Caco-2 (cell line): Measurements from ENCODE around the gene TMEM106A. TPM values are rescaled to one million over a fixed set of nuclear protein-coding genes. Genes with fewer than 3 reads are reported as not detected.
A peak's percentile ranks its signal among the peaks of the same experiment; 100 is the strongest.
"Not testable (repeated sequence)": the region's sequence is repeated elsewhere in the genome, so short reads cannot be mapped to it uniquely, and the experiment has no call there.

ENCODE experiments used
- Bru-seq: library from RNA; stranded (reverse); fragments of 400-500 nt; gene quantifications from one replicate; lab custom pipeline; 2021; lab: Mats Ljungman, UMichigan
- BruChase-seq, 2 experiments: library from RNA; stranded (reverse); fragments of 400-500 nt; gene quantifications; one replicate each; lab custom pipeline; 2021; lab: Mats Ljungman, UMichigan
- BruUV-seq: library from RNA; stranded (reverse); fragments of 400-500 nt; replicated peaks from 2 replicates; lab custom pipeline; 2021; lab: Mats Ljungman, UMichigan
- CTCF ChIA-PET: fragments of 300-600 bp; sonication (Branson Sonifier 250); formaldehyde crosslinking; loops from one replicate; lab custom pipeline; 2022; ENCODE audit warnings: antibody characterized with exemption; lab: Charles Lee
- POLR2A ChIA-PET: fragments of 300-600 bp; sonication (Branson Sonifier 250); formaldehyde crosslinking; loops from one replicate; lab custom pipeline; 2022; ENCODE audit warnings: antibody characterized with exemption; lab: Charles Lee
- DNase-seq, 2 experiments: peaks; one replicate each; pipeline versions ENCODE4 v3.0.0 to v3.0.0-alpha.2; 2020 to 2022
- H3K27me3 ChIP-seq: replicated peaks from 2 replicates; pipeline ENCODE4 v1.6.0; 2011; ENCODE audit warnings: low read length; ENCODE audit not compliant: control insufficient read depth, insufficient read depth
- H3K36me3 ChIP-seq: 2 replicates; pipeline ENCODE4 v1.5.1; 2011; ENCODE audit warnings: low read length; ENCODE audit not compliant: control insufficient read depth, insufficient read depth
- H3K4me1 ChIP-seq: fragments of 250-450 bp; sonication (Bioruptor Pico); 2 replicates; pipeline ENCODE4 v1.5.1; 2020; ENCODE audit warnings: mild to moderate bottlenecking
- H3K4me3 ChIP-seq: 2 replicates; pipeline ENCODE4 v1.5.1; 2011; ENCODE audit warnings: low read depth, mild to moderate bottlenecking, control low read depth, low read length
- H3K9me3 ChIP-seq: fragments of 250-450 bp; sonication (Bioruptor Pico); 2 replicates; pipeline ENCODE4 v1.5.1; 2020; ENCODE audit warnings: mild to moderate bottlenecking, moderate library complexity
- H3K27ac Mint-ChIP-seq: one replicate; pipeline ENCODE4 v1.8.0; 2022; ENCODE audit warnings: mixed read lengths; ENCODE audit not compliant: unreplicated experiment
- H3K27me3 Mint-ChIP-seq: one replicate; pipeline ENCODE4 v1.8.0; 2022; ENCODE audit warnings: mixed read lengths; ENCODE audit not compliant: insufficient read depth, unreplicated experiment
- H3K36me3 Mint-ChIP-seq: one replicate; pipeline ENCODE4 v1.8.0; 2022; ENCODE audit warnings: mild to moderate bottlenecking, mixed read lengths; ENCODE audit not compliant: insufficient read depth, unreplicated experiment
- H3K4me1 Mint-ChIP-seq: one replicate; pipeline ENCODE4 v1.8.0; 2022; ENCODE audit warnings: low read depth, mixed read lengths; ENCODE audit not compliant: unreplicated experiment
- H3K4me3 Mint-ChIP-seq: one replicate; pipeline ENCODE4 v1.8.0; 2022; ENCODE audit warnings: mild to moderate bottlenecking, moderate library complexity, mixed read lengths; ENCODE audit not compliant: unreplicated experiment
- H3K9me3 Mint-ChIP-seq: one replicate; pipeline ENCODE4 v1.8.0; 2022; ENCODE audit warnings: mixed read lengths; ENCODE audit not compliant: unreplicated experiment
- intact Hi-C: fragments of 100-400 bp; cut with micrococcal nuclease; formaldehyde crosslinking; loops from one replicate; pipeline ENCODE4 v1.10.0; 2022; ENCODE audit not compliant: unreplicated experiment
- long read RNA-seq: library from polyadenylated mRNA; stranded (forward); transcript quantifications from one replicate; pipeline ENCODE4 v2.0.0, GENCODE V29; 2022
- total RNA-seq: library from RNA; stranded (reverse); gene quantifications from 2 replicates; pipeline ENCODE4 v1.2.3, GENCODE V29; 2022
- TF ChIP-seq, protein P1 (sequence below), 2 experiments: fragments of 200-600 bp in 1 of 2; IDR thresholded peaks; 1 replicate in 1 of 2; 2 replicates in 1 of 2; pipeline versions ENCODE4 v1.5.1 to v1.8.0; 2011 to 2022; ENCODE audit warnings: antibody characterized with exemption in 1 of 2, control low read depth in 1 of 2, inconsistent platforms in 1 of 2, low read depth in 1 of 2, low read length in 1 of 2, mild to moderate bottlenecking in 1 of 2, moderate library complexity in 1 of 2; ENCODE audit not compliant: insufficient read depth in 1 of 2, severe bottlenecking in 1 of 2, unreplicated experiment in 1 of 2

TMEM106A gene
- total RNA-seq (6.9 and 8.0 TPM in 2 replicates), Bru-seq, nascent RNA (percentile 62 among the genes with signal in this experiment), BruChase-seq, experiment 1, labeled RNA remaining after a 2-hour chase (percentile 64 among the genes with signal in this experiment), BruChase-seq, experiment 2, labeled RNA remaining after a 6-hour chase (percentile 58 among the genes with signal in this experiment)
- long read RNA-seq, result 0 reads

DNA sequence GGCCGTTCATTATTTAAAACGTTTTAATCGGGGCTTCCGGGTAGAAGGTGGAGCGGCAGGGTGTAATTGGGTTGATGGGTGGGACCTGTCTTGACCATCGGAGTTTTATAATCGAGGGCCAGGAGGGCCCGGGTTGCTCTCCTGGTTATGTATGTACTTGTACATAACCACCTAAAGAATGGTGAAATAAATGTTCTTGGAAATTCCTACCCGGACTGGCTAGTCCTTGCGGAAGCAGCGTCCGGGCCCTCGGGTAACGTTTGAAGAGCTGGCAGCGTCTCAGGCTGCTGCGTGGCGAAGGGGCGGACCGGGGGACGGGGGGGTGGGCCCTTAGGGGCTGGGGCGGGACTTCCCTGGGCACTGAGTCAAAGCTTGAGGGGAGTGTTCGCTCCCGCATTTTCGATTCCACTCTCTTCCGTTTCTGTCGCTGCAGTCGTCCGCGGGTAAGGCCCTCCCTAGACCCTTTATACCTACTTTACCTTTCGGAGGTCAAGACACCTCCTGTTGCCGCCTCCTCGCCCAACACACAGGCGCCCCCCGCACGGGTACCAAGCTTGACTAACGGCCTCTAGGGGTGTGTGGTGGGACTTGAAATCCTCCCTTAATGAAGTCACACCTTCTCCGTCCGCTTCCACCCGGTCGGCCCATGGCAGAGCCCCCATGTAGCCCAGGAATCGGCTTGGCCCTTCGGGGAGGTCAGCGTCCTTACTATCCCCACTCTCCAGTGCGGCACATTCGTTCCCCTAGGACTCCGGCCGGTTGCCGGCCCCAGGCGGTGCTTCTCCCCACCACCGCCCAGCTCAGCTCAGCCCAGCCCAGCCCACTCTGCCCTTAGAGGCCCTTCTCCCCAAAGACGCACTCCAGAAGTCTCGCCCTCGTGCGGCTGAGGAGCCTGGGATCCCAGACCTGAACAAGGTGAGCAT lies at the start of gene TMEM106A:
TMEM106A (plus strand) TSS at position 396 of the 923 bp plus-strand sequence. CDS start 1,167 bp downstream, outside the sequence.
- H3K27me3 Mint-ChIP-seq, result no peaks in the 10 kb centered on the region
- H3K4me3 ChIP-seq, result peak within 1 kb of the TSS; percentile 55
- TF ChIP-seq, protein P1, sequence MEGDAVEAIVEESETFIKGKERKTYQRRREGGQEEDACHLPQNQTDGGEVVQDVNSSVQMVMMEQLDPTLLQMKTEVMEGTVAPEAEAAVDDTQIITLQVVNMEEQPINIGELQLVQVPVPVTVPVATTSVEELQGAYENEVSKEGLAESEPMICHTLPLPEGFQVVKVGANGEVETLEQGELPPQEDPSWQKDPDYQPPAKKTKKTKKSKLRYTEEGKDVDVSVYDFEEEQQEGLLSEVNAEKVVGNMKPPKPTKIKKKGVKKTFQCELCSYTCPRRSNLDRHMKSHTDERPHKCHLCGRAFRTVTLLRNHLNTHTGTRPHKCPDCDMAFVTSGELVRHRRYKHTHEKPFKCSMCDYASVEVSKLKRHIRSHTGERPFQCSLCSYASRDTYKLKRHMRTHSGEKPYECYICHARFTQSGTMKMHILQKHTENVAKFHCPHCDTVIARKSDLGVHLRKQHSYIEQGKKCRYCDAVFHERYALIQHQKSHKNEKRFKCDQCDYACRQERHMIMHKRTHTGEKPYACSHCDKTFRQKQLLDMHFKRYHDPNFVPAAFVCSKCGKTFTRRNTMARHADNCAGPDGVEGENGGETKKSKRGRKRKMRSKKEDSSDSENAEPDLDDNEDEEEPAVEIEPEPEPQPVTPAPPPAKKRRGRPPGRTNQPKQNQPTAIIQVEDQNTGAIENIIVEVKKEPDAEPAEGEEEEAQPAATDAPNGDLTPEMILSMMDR (IDR thresholded peaks at IDR 0.05; ENCODE audit: insufficient read depth in 1 of 2, low read depth in 1 of 2, low read length in 1 of 2, severe bottlenecking in 1 of 2, unreplicated experiment in 1 of 2), result peak in 1 of 2 experiments; percentile 29
- no peaks in the 10 kb centered on the region for H3K27me3 ChIP-seq
- peaks cover 22% of the 10 kb centered on the region for H3K36me3 Mint-ChIP-seq
- CTCF ChIA-PET, result interaction anchor here (0.5 to 2.5 kb wide), 8 partner anchors 10 to 214 kb away, joined by 3 to 10 read pairs (median 3); partner anchors contain the start of genes NBR1, RPL27 and VAT1
- DNase-seq, result peak; percentile 66 to 68
- peaks cover 10% of the 10 kb centered on the region for H3K4me1 Mint-ChIP-seq
- intact Hi-C loops, result loop anchor here (1.0 kb wide), 1 partner anchor 39 kb away; no protein-coding TSS in a partner anchor
- no peaks in the 10 kb centered on the region for H3K9me3 Mint-ChIP-seq
- POLR2A ChIA-PET, result interaction anchor here (0.5 to 3.7 kb wide), 7 partner anchors 9 to 213 kb away, joined by 3 to 30 read pairs (median 4); partner anchors contain the start of genes RPL27 and VAT1
- H3K36me3 ChIP-seq, result peaks cover 2% of the 10 kb centered on the region
- peak within 1 kb of the TSS; percentile 92 for H3K4me3 Mint-ChIP-seq
- H3K9me3 ChIP-seq, result no peaks in the 10 kb centered on the region
- TSS peak; percentile 47 for BruUV-seq
- peak within 1 kb of the TSS; percentile 77 for H3K27ac Mint-ChIP-seq
- H3K4me1 ChIP-seq, result peaks cover 17% of the 10 kb centered on the region

GRCh38 chr17:43165971-43166370 lies 45.7 kb upstream of the TMEM106A start:
- H3K27me3 Mint-ChIP-seq, H3K4me3 Mint-ChIP-seq, H3K9me3 ChIP-seq, CTCF ChIA-PET, BruUV-seq, POLR2A ChIA-PET, H3K4me3 ChIP-seq, intact Hi-C loops, DNase-seq, H3K27ac Mint-ChIP-seq, H3K27me3 ChIP-seq, H3K9me3 Mint-ChIP-seq, H3K36me3 ChIP-seq: not testable (repeated sequence)
- Mint-ChIP-seq H3K36me3 (peaks cover 14% of the 10 kb centered on the region), H3K4me1 (peaks cover 13% of the 10 kb centered on the region)
- H3K4me1 ChIP-seq, result peaks cover 18% of the 10 kb centered on the region

DNA sequence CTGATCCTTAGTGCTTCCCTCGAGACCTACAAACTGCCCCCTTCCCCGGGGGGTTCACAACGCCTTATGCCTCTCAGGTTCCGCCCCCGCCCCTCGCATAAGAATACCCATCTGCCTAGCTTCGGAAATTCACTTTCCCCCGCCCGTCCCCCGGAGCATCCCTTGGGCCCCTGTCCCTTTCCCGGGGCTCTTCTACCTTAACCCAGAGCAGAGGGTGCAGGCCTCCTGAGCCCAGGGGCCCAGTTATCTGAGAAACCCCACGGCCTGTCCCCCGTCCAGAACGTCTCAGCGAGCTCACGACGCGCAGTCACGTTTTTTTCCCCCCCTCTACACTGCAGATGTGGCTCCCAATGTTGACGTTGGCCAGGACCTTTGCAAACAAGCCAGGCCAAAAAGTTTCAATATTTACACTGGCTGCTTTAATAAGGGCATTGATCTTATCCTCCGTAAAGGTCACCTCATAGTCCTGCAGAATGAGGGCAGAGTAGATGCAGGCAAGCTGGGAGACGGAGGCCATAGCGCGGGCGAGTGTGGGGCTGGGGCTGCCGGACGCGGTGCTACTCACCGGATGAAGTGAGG lies 42.0 kb upstream of the TMEM106A start:
- Mint-ChIP-seq H3K9me3 (no peaks in the 10 kb centered on the region), H3K4me3 (no peak overlapping the region), H3K27me3 (no peaks in the 10 kb centered on the region), H3K4me1 (peaks cover 22% of the 10 kb centered on the region), H3K36me3 (peaks cover 11% of the 10 kb centered on the region), H3K27ac (no peak overlapping the region)
- peak; percentile 38 to 42 for DNase-seq
- TF ChIP-seq, protein P1 (IDR thresholded peaks at IDR 0.05; ENCODE audit: insufficient read depth in 1 of 2, low read depth in 1 of 2, low read length in 1 of 2, severe bottlenecking in 1 of 2, unreplicated experiment in 1 of 2), result no peak
- TSS peak; percentile 27 for BruUV-seq
- peaks cover 28% of the 10 kb centered on the region for H3K4me1 ChIP-seq
- peak overlapping the region; percentile 59 for H3K4me3 ChIP-seq
- CTCF ChIA-PET, result interaction anchor here (0.6 to 1.2 kb wide), 7 partner anchors 15 to 315 kb away, joined by 3 to 9 read pairs (median 3); partner anchors contain the start of gene RPL27
- intact Hi-C loops, result loop anchor here (1.0 to 5.0 kb wide), 5 partner anchors 14 to 193 kb away; partner anchors contain the start of genes BRCA1 and VAT1
- no peaks in the 10 kb centered on the region for H3K36me3 ChIP-seq
- H3K27me3 ChIP-seq, result no peaks in the 10 kb centered on the region
- POLR2A ChIA-PET, result interaction anchor here (0.5 to 1.5 kb wide), 6 partner anchors 42 to 171 kb away, joined by 3 to 7 read pairs (median 6); partner anchors contain the start of genes BRCA1, RPL27 and TMEM106A
- H3K9me3 ChIP-seq, result no peaks in the 10 kb centered on the region
